ENCODE results near the gene SHROOM2.
A peak's percentile ranks its signal among the peaks of the same experiment; 100 is the strongest.

Gene SHROOM2

DNA sequence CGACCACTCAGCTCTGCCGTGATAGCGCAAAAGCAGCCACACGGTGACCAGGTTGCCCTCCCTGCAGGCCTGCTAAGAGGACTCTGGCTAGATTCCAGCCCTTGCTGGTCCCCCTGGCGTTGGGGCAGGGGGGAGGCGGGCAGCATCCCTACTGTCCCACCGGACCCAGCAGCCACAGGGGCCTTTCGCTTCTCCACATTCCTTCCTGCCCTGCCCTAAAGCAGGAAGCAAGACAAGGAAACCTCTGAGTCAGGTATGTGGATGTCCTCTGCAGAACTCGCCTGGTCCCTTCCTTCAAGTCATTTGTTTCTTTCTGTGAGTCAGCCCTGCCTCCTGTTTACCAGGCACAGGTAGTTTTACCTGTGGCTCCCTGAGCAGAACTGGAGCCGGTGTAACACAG, 120.7 kb downstream of the SHROOM2 start:
- DNase-seq: no peak

DNA sequence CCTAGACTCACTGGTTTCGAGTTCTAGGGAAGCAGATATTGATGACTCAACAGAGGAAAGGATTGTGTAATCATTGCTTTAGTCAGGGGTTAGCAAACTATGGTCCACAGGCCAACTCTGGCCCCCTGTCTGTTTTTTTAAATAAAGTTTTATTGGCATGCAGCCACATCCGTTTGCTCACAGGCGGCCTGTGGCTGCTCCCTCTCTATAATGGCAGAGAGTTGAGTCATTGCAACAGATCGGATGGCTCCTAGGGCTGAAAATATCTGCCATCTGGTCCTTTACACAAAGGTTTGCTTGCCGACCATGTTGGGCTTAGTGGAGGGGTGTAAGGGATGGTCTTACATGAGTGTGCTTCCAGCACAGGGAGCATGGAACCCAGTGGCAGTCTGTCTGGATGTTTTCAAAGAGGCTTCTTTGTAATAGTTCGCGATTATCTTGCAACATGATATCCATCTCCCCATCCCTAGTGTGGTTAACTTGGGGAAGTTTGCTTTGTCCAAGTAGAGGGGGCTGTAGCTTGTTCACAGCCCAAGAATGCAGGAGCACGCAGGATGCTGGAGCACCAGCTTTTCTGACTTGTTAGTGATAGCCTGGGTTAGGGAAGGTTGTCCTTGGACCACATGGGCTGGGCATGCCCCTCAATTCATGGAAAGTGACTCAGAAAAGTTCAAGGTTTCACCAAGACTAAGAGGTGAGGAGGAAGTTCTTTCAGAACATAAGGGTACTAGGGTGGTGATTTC, 121.6 kb downstream of the SHROOM2 start:
- DNase-seq: no peak

DNA sequence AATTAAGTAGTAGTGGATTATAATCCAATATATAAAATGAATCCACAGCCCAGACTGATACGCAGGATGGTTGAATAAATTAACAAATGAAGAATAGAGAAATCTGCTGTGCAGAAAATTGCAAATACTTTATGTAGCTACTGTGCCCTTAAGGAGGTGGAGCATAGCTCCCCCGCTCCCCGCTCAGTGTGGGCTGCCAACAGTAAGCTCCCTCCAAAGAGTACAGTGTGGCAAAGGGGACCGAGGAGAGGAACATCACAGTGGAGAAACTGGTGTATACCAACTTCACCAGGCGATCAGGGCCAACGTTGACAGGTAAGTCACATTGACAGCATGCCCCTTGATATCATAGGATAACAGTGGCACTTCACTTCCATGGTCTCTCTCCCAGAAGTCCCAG, 123.0 kb downstream of the SHROOM2 start:
- DNase-seq: no peak

- no peak for DNase-seq
Observed at GRCh38 chrX:9911487-9911886, 125.3 kb downstream of the SHROOM2 start.

DNA sequence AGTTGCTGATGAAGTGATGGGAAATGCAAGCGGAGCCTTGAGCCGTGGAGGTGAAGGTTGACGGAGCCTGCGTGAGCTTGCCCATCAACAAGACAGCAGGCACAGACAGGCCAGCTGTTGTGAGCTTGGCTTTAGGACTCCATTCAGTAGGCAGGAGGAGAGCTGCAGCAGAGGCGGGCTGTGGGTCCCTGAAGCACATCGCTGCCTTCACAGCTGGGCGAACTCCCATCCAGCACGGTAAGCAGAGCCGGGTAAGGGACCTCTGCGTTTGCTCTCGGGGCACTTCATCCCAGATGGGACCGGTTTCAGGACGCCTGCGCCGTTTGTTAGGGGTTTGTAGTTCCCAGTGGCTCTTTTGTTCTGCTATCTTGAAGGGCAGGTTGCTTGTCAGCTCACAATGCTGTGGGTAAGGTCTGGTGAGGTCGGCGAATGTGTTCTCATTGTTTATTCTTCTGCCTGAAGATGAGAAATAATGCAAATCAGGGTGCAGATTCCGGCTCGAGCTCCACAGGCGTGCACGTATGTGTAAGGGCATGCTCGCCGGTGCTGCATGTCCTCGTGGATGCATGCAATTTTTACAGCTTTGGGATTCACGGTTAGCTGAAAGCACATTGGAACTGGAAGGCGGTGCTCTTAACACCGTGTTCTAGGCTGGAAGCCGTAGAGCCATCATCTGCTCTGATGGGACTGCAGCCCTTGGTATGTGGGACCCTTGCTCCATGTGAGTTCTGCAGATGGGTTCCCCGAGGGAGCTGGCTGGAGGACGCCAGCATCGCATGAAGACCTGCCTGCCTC, 126.3 kb downstream of the SHROOM2 start:
- DNase-seq: no peak

DNA sequence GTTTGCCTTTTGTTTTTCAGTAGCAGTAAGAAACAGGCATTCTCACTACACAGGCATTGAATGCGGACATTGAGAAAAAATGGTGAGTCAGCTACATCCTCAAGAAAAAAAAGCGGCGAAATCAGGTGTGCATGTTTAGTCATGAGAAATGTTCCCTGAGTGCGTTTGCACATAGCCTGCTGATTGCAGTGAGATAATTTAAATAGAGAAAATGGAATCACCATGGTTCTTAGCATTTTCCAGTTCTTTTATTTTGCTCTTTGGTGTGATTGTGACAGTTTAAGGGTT, 126.9 kb downstream of the SHROOM2 start:
- DNase-seq: no peak

DNA sequence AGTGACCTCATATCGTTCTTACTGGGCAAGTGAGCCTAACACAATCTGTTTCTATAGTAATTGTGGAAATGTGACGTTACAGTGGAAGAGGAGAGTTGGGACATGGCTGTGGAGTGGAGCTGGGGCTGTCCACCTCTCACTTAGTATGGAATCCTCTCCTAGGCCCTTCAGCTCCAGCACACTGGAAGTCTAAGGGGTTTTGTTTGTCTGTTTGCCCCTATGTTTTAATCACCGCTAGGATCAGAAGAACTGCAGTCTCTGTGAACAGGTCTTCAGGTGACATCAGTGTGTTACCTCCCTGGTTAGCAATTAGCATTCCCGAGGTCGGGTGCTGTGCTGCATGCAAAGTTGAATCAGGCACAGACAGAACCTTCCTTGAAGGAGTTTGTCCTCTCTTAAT, 131.6 kb downstream of the SHROOM2 start:
- DNase-seq: no peak

- DNase-seq: no peak
Observed at GRCh38 chrX:9919632-9920172, 133.5 kb downstream of the SHROOM2 start.

DNA sequence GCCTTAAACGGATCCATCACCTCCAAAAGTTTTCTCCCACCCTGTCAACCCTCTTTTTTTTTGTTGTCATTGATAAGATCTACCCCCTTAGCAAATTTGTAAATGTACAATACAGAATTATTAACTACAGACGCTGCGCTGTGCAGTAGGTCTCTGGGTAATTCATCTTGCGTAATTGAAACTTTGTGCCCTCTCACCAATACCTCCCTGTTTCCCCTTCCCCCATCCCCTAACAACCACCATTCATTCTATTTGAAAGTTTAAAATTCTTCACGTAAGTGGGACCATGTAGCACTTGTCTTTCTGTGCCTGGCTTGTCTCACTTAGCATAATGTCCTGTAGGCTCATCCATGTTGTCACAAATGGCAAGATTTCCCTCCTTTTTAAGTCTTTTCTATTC, 135.2 kb downstream of the SHROOM2 start:
- no peak for DNase-seq

- no peak for DNase-seq
Observed at GRCh38 chrX:9923357-9923756, 137.1 kb downstream of the SHROOM2 start.

- no peak for DNase-seq
Observed at GRCh38 chrX:9926002-9926401, 139.8 kb downstream of the SHROOM2 start.

GRCh38 chrX:9927698-9928482, 141.7 kb downstream of the SHROOM2 start:
- no peak for DNase-seq

DNA sequence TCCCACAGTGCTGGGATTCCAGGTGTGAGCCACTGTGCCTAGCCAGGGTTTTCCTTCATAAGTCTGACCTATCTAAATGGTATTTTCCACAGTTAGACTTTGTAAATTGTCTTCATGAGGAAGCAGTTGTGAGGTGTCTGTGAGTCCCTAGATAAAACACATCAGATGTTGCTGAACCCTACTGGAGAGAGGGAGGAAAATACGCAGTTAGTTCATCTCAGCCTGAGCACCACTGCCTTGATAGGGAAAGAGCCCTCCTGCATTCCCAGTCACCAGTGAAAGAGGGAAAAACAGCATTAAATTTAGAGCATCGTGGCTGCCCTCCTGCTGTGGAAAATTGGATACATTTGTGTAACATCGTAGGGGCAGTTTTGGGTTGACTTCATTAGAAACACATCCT, 149.2 kb downstream of the SHROOM2 start:
- DNase-seq: no peak

GRCh38 chrX:9937761-9938160, 151.5 kb downstream of the SHROOM2 start:
- no peak for DNase-seq

DNA sequence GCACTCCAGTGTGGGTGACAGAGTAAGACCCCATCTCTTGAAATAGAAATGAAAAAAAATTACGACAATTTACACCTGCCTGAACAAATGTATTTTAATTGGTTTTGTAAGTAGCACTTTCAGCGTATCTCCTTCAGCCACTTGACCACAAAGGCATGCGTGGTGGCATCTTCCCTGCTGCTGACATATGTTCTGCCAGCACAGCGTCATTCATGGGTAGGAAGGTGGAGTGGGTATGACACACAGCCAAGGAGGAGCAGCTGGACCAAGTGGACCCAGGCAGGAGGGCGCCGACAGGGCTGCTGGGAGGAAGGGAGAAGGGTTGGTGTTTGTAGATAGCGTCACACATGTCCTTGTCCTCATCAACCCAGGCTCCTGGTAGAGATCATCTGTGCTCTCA, 152.3 kb downstream of the SHROOM2 start:
- DNase-seq: no peak

- no peak for DNase-seq
Observed at GRCh38 chrX:9940421-9940820, 154.2 kb downstream of the SHROOM2 start.

- peak; percentile 77 for DNase-seq
Observed at GRCh38 chrX:9942086-9942485, 155.9 kb downstream of the SHROOM2 start.

- DNase-seq: no peak
Observed at GRCh38 chrX:9943420-9943819, 157.2 kb downstream of the SHROOM2 start.

DNA sequence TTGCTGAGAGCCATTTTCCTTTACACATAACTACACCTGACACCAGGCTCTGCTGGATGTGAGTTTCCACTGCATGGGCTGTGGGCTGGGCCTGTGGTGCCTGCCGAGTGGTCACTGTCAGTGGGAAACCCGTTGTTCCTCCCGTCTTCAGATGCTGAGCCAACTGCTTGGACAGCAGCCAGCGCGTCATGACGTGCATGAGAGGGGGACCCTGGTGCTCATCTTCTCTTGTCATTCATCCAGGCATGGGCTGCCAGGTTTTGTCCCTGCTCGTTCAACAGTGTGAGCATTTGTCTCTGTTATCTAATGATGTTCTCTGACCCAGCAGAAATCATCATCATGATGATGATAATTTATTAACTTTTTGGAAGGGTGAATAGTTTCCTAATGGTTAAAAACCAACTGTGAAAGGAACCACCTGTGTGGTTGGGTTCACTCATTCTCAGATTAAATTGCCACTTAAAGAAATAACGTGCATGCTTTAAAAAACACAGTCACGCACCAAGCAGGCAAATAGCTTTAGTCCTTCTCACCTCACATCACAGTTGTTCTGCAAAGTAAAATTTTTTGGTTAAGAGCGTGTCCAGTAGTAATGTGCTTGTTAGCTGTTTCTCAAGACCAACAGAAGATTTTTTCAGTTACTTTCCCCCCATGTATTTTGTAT, 161.0 kb downstream of the SHROOM2 start:
- DNase-seq: no peak

DNA sequence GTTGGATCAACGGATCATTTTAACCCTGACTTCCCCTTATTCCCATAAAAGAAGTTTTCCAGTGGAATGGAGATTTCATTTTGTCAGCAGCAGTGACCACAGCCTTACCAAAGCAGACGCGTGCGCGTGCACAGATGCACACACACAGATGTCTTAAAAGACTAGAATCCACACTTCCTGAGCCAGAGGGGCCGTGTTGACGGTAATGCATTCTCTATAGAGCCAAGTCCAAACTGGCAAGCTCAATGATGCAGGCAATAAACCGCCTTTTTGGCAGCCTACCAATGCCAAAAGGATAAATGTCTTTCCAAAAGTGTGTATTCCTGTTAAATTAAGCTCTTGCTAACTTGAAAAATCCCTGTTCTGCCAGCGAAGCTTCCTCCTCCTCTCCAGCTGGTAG, 162.2 kb downstream of the SHROOM2 start:
- no peak for DNase-seq

DNA sequence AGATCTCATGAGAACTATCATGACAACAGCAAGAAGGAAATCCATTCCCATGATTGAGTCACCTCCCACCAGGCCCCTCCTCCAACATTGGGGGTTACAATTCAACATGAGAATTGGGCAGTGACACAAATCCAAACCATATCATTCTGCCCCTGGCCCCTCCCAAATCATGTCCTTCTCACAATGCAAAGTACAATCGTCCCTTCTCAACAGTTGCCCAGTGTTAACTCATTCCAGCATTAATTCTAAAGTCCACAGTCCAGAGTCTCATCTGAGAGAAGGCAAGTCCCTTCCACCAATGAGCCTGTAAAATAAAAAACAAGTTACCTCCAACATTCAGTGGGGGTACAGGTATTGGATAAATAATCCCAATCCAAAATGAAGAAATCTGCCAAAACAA, 166.1 kb downstream of the SHROOM2 start:
- no peak for DNase-seq

DNA sequence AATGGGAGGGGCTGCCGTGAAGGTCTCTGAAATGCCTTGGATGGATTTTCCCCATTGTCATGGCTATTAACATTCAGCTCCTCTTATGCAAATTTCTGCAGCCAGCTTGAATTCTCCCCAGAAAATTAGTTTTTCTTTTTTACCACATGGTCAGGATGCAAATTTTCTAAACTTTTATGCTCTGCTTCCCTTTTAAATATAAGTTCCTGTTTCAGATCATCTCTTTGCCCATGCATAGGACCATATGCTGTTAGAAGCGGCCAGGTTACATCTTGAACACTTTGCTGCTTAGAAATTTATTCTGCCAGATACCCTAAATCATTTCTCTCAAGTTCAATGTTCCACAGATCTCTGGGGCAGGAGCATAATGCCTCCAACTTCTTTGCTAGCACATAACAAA, 167.2 kb downstream of the SHROOM2 start:
- DNase-seq: no peak

DNA sequence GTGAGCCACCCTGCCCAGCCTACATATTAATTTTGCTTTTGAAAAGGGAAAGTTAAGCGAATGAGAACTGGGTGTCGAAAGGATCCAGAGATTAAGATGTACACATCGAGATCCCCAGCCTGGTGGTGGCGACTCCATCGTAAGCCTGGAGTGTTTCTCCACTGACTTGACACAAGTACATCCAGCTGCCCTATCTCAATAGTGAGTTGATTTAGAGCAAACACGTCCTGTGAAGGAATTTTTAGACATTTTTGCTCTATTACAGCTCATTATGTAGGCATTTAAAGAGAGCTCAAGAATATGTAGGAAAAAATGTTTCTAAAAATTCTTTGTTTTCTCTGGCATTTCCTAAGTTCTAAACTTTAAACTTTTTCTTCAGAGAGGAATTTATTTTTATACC, 169.3 kb downstream of the SHROOM2 start:
- DNase-seq: no peak

All from activated naive CD4-positive, alpha-beta T cell treated with Interleukin-2 at 50 U/mL for 16 hours (primary cell).